ENCODE data around the gene CDC45. TPM values are rescaled to one million over a fixed set of nuclear protein-coding genes. Genes with fewer than 3 reads are reported as not detected.
"Not testable (repeated sequence)": the region's sequence is repeated elsewhere in the genome, so short reads cannot be mapped to it uniquely, and the experiment has no call there.

Gene CDC45
- total RNA-seq, 1 experiment from 2014 or later, result 44.6 TPM

GRCh38 chr22:19443544-19444211 lies 36.0 kb upstream of the CDC45 start:
- ChIA-PET POLR2A (no interaction called here), CTCF (no interaction called here)
- TF ChIP-seq CTCF (IDR thresholded peaks at IDR 0.05; ENCODE audit: insufficient read depth in 1 of 2, low read depth in 1 of 2, low read length in 1 of 2, severe bottlenecking in 1 of 2, unreplicated experiment in 1 of 2), result no peak
- H3K27me3 Mint-ChIP-seq (ENCODE audit: insufficient read depth, unreplicated experiment), result no peaks in the 10 kb centered on the region
- intact Hi-C loops (cut with micrococcal nuclease; ENCODE audit: unreplicated experiment), result no loop called here
- H3K9me3 Mint-ChIP-seq (ENCODE audit: unreplicated experiment), result no peaks in the 10 kb centered on the region
- Histone ChIP-seq H3K9me3 (no peaks in the 10 kb centered on the region), H3K4me1 (no peaks in the 10 kb centered on the region), H3K4me3 (ENCODE audit: low read depth, low read length) (no peak overlapping the region), H3K27me3 (replicated peaks; ENCODE audit: control insufficient read depth, insufficient read depth, low read length) (no peaks in the 10 kb centered on the region), H3K36me3 (ENCODE audit: control insufficient read depth, insufficient read depth, low read length) (peaks cover 2% of the 10 kb centered on the region; the same call in 1 of the 2 replicates)
- peaks cover 17% of the 10 kb centered on the region for H3K4me1 Mint-ChIP-seq (ENCODE audit: low read depth, unreplicated experiment)
- BruUV-seq (replicated peaks), result no TSS peak
- H3K27ac Mint-ChIP-seq (ENCODE audit: unreplicated experiment), result no peak overlapping the region
- DNase-seq, result no peak
- H3K4me3 Mint-ChIP-seq (ENCODE audit: unreplicated experiment), result no peak overlapping the region
- H3K36me3 Mint-ChIP-seq (ENCODE audit: insufficient read depth, unreplicated experiment), result peaks cover 53% of the 10 kb centered on the region

DNA sequence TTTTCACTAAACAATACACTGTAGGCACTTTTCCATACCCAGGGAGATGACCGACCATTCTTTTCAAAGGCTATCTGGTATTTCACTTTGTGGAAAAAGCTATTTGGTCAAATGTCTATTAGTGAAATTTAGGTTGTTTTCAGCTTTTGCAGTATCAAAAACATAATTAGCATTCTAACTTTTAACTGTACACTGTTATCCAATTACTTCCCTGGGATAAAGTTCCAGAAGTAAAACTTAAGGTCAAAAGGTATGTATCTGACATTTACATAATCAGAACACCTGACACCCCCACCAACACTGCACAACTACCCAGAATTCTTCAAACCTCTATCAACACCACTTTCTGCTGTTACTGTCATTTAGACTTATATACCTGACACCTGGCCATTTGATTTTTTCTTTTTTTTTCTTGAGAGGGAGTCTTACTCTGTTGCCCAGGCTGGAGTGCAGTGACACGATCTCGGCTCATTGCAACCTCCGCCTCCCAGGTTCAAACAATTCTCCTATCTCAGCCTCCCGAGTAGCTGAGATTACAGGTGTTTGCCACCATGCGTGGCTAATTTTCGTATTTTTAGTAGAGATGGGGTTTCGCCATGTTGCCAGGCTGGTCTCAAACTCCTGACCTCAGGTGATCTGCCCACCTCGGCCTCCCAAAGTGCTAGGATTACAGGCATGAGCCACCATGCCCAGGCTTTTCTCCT lies 34.3 kb upstream of the CDC45 start:
- intact Hi-C loops (cut with micrococcal nuclease; ENCODE audit: unreplicated experiment); H3K9me3 Mint-ChIP-seq (ENCODE audit: unreplicated experiment); H3K4me3 Mint-ChIP-seq (ENCODE audit: unreplicated experiment); POLR2A ChIA-PET; H3K4me3 ChIP-seq (ENCODE audit: low read depth, low read length); BruUV-seq (replicated peaks); H3K27me3 Mint-ChIP-seq (ENCODE audit: insufficient read depth, unreplicated experiment); CTCF ChIA-PET; H3K27ac Mint-ChIP-seq (ENCODE audit: unreplicated experiment); H3K4me1 ChIP-seq; H3K27me3 ChIP-seq (replicated peaks; ENCODE audit: control insufficient read depth, insufficient read depth, low read length); H3K36me3 ChIP-seq (ENCODE audit: control insufficient read depth, insufficient read depth, low read length); H3K9me3 ChIP-seq; DNase-seq: not testable (repeated sequence)
- Mint-ChIP-seq H3K4me1 (ENCODE audit: low read depth, unreplicated experiment) (peaks cover 17% of the 10 kb centered on the region), H3K36me3 (ENCODE audit: insufficient read depth, unreplicated experiment) (peaks cover 46% of the 10 kb centered on the region)

- no peak for DNase-seq
These were observed 33.0 kb upstream of the CDC45 start for GRCh38 chr22:19446603-19447329.

More at GRCh38 chr22:19446603-19447329, 33.0 kb upstream of the CDC45 start:
- CTCF ChIA-PET, result no interaction called here
- H3K27me3 Mint-ChIP-seq (ENCODE audit: insufficient read depth, unreplicated experiment), result no peaks in the 10 kb centered on the region
- TF ChIP-seq CTCF (IDR thresholded peaks at IDR 0.05; ENCODE audit: insufficient read depth in 1 of 2, low read depth in 1 of 2, low read length in 1 of 2, severe bottlenecking in 1 of 2, unreplicated experiment in 1 of 2), result no peak
- H3K9me3 Mint-ChIP-seq (ENCODE audit: unreplicated experiment), result no peaks in the 10 kb centered on the region
- BruUV-seq (replicated peaks), result no TSS peak
- Histone ChIP-seq H3K36me3 (ENCODE audit: control insufficient read depth, insufficient read depth, low read length) (peaks cover 2% of the 10 kb centered on the region; the same call in 1 of the 2 replicates), H3K9me3 (no peaks in the 10 kb centered on the region), H3K27me3 (replicated peaks; ENCODE audit: control insufficient read depth, insufficient read depth, low read length) (no peaks in the 10 kb centered on the region), H3K4me1 (no peaks in the 10 kb centered on the region), H3K4me3 (ENCODE audit: low read depth, low read length) (peak overlapping the region; percentile 76)
- POLR2A ChIA-PET, result interaction anchor here (0.9 to 1.9 kb wide), 4 partner anchors 15 to 541 kb away, joined by 3 to 10 read pairs (median 6); partner anchors contain the start of genes CDC45, DGCR6, HIRA and MRPL40
- H3K27ac Mint-ChIP-seq (ENCODE audit: unreplicated experiment), result peak overlapping the region; percentile 76
- peaks cover 44% of the 10 kb centered on the region for H3K36me3 Mint-ChIP-seq (ENCODE audit: insufficient read depth, unreplicated experiment)
- peaks cover 17% of the 10 kb centered on the region for H3K4me1 Mint-ChIP-seq (ENCODE audit: low read depth, unreplicated experiment)
- peak overlapping the region; percentile 81 for H3K4me3 Mint-ChIP-seq (ENCODE audit: unreplicated experiment)
- intact Hi-C loops (cut with micrococcal nuclease; ENCODE audit: unreplicated experiment), result loop anchor here (1.0 to 2.0 kb wide), 3 partner anchors 14 to 184 kb away; partner anchors contain the start of genes CDC45, MRPL40 and UFD1
